HepG2 (cell line): Measurements from ENCODE around the gene RMI2.

Experiments used
- AKNA ChIP-seq: sonication (generic); formaldehyde crosslinking; IDR thresholded peaks from 2 replicates; pipeline ENCODE4 v1.4.0; 2020; ENCODE audit warnings: missing genetic modification reagents, borderline replicate concordance
- CBX2 ChIP-seq, 2 experiments: fragments of 200-600 bp in 1 of 2; sonication (generic); formaldehyde crosslinking in 1 of 2; IDR thresholded peaks; 2 replicates each; pipeline versions ENCODE4 v1.7.0 to v1.8.1; 2018 to 2022; ENCODE audit warnings: low read depth in 2 of 2, low read length in 1 of 2, mild to moderate bottlenecking in 1 of 2, missing genetic modification reagents in 1 of 2
- CTCF ChIP-seq: sonication (generic); formaldehyde crosslinking; IDR thresholded peaks from 2 replicates; pipeline ENCODE4 v1.5.0; 2020; ENCODE audit warnings: mild to moderate bottlenecking, missing genetic modification reagents, moderate library complexity
- EZH2 ChIP-seq: conservative IDR thresholded peaks from 2 replicates; pipeline ENCODE4 v1.6.1; 2012; ENCODE audit warnings: mild to moderate bottlenecking, low read depth, low read length, moderate library complexity
- KDM3A ChIP-seq: IDR thresholded peaks from 2 replicates; pipeline ENCODE4 v1.6.1; 2018; ENCODE audit warnings: low read depth, missing compliant biosample characterization
- MAFK ChIP-seq, 2 experiments: IDR thresholded peaks in 1 of 2; conservative IDR thresholded peaks in 1 of 2; 2 replicates each; pipeline ENCODE4 v1.6.1; 2011; ENCODE audit warnings: improper control_type of control experiment in 2 of 2, low read length in 2 of 2
- MLXIP ChIP-seq: sonication (generic); formaldehyde crosslinking; IDR thresholded peaks from 2 replicates; pipeline ENCODE4 v1.9.0; 2021; ENCODE audit warnings: missing genetic modification reagents, borderline replicate concordance
- MTA3 ChIP-seq: sonication (generic); formaldehyde crosslinking; IDR thresholded peaks from 2 replicates; pipeline ENCODE4 v1.4.0; 2020; ENCODE audit warnings: missing genetic modification reagents
- MXI1 ChIP-seq: IDR thresholded peaks from 3 replicates; pipeline ENCODE4 v1.6.1; 2012; ENCODE audit warnings: low read depth, low read length, inconsistent platforms, borderline replicate concordance
- NR2C2 ChIP-seq: sonication (generic); formaldehyde crosslinking; IDR thresholded peaks from 2 replicates; pipeline ENCODE4 v1.4.0; 2020; ENCODE audit warnings: missing genetic modification reagents, mild to moderate bottlenecking, moderate library complexity, borderline replicate concordance
- POLR2AphosphoS2 ChIP-seq: IDR thresholded peaks from 2 replicates; pipeline ENCODE4 v1.6.1; 2011; ENCODE audit warnings: low read depth, low read length, improper control_type of control experiment
- ZKSCAN1 ChIP-seq: fragments of 150-350 bp; IDR thresholded peaks from 2 replicates; pipeline ENCODE4 v1.6.1; 2014; ENCODE audit warnings: low read length
- ZNF839 ChIP-seq: sonication (generic); formaldehyde crosslinking; IDR thresholded peaks from 2 replicates; pipeline ENCODE4 v1.4.0; 2020; ENCODE audit warnings: missing genetic modification reagents, mild to moderate bottlenecking, borderline replicate concordance

- no peak for TF ChIP-seq AKNA (CRISPR knock-in tag)
- TF ChIP-seq ZNF839 (CRISPR knock-in tag) = no peak
- TF ChIP-seq CBX2 (IDR thresholded peaks at IDR 0.05; ENCODE audit: low read depth, low read length) = no peak
- TF ChIP-seq CBX2 (CRISPR knock-in tag; IDR thresholded peaks at IDR 0.05; ENCODE audit: low read depth) = no peak
- no peak for TF ChIP-seq KDM3A (CRISPR knock-in tag)
- no peak for TF ChIP-seq POLR2AphosphoS2
- TF ChIP-seq MTA3 = no peak
- no peak for TF ChIP-seq MXI1
- TF ChIP-seq MLXIP (CRISPR knock-in tag) = no peak
- TF ChIP-seq MAFK (conservative IDR thresholded peaks at IDR 0.05 in 1 of 2, IDR thresholded peaks at IDR 0.05 in 1 of 2; ENCODE audit: low read length in 2 of 2) = no peak
- no peak for TF ChIP-seq NR2C2
- TF ChIP-seq EZH2 = no peak
- no peak for TF ChIP-seq CTCF
- TF ChIP-seq ZKSCAN1 = no peak
These were observed 2.6 kb downstream of the RMI2 start for GRCh38 chr16:11347831-11348230.
